ENCODE results near the gene NBEA.
"Not testable (repeated sequence)": the region's sequence is repeated elsewhere in the genome, so short reads cannot be mapped to it uniquely, and the experiment has no call there.

NBEA gene

GRCh38 chr13:34964558-34964957 is 22.5 kb downstream of the NBEA start:
- no peak for DNase-seq

DNA sequence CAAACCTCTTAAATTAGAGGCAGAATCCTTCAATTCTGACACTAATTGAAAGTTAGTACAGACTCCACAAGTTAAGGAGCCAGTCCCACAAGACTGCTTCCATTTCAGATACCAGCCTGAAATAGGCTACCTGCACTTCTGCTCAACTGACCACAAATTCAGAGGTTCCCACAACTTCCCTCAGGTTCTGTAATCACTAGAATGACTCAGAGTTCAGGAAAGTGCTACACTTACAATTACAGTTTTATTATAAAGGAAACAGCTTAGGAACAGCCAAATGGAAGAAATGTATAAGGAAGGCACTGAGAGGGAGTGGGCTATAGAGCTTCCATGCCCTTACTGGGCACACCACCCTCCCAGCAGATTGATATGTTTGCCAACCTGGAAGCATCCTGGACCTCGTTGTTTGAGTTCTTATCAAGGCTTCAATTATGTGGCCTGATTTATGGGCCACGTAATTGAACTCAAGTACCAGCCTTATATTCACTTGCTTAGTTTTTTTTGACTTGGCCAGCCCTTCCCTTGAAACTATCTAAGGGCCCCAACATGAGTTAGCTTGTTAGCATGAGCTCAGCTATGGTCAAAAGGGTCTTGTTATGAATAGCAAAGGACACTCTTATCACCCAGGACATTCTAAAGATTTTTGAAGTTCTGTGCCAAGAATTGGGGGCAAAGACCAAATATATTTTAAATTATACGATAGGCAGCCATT is 25.9 kb downstream of the NBEA start:
- no peak for DNase-seq

DNA sequence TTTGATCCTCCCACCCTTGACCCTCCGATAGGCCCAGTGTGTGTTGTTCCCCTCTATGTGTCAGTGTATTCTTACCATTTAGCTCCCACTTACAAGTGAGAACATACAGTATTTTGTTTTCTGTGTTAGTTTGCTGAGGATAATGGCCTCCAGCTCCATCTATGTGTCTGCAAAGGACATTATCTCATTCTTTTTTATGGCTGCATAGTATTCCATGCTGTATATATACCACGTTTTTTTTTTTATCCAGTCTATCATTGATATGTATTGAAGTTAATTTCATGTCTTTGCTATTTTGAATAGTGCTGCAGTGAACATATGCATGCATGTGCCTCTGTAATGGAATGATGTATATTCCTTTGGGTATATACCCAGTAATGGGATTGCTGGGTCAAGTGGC is 27.5 kb downstream of the NBEA start:
- not testable (repeated sequence) for DNase-seq

GRCh38 chr13:34970961-34971360 is 28.9 kb downstream of the NBEA start:
- no peak for DNase-seq

DNA sequence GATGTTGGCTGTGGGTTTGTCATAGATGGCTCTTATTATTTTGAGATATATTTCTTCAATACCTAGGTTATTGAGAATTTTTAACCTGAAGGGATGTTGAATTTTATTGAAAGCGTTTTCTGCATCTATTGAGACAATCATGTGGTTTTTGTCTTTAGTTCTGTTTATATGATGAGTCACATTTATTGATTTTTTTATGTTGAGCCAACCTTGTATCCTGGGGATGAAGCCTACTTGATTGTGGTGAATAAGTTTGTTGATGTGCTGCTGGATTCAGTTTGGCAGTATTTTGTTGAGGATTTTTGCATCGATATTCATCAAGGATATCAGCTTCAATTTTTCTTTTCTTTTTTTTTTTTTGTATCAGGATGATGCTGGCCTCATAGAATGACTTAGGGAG is 29.4 kb downstream of the NBEA start:
- DNase-seq = no peak

DNA sequence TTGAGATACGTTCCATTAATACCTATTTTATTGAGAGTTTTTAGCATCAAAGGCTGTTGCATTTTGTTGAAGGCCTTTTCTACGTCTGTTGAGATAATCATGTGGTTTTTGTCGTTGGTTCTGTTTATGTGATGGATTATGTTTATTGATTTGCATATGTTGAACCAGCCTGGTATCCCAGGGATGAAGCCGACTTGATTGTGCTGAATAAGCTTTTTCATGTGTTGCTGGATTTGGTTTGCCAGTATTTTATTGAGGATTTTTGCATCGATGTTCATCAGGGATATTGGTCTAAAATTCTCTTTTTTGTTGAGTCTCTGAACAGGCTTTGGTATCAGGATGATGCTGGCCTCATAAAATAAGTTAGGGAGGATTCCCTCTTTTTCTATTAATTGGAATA is 43.1 kb downstream of the NBEA start:
- not testable (repeated sequence) for DNase-seq

- no peak for DNase-seq
Measured at GRCh38 chr13:34988330-34988791, 46.3 kb downstream of the NBEA start.

DNA sequence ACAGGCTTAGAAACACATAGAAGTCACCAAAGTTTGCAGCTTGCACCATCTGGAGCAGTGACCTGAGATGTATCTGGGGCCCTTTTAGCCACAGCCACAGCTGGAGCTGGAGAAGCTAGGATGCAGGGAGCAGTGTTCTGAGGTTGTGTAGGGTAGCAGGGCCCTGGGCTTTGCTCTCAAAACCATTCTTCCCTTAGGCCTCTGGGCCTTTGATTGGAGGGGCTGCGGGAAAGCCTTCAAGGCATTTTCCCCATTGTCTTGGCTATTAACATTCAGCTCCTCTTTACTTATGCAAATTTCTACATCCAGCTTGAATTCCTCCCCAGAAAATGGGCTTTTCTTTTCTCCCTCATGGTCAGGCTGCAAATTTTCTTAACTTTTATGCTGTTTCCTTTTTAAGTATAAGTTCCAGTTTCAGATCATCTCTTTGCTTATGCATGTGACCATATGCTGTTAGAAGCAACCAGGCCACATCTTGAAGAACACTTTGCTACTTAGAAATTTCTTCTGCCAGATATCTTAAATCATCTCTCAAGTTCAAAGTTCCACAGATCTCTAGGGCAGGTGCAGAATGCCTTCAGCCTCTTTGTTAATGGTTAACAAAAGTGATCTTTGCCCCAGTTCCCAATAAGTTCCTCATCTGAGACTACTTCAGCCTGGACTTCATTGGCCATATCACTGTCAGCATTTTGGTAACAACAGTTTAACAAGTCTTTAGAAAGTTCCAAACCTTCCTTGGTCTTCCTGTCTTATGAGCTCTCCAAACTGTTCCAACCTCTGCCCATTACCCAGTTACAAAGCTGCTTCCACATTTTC is 48.5 kb downstream of the NBEA start:
- no peak for DNase-seq

DNA sequence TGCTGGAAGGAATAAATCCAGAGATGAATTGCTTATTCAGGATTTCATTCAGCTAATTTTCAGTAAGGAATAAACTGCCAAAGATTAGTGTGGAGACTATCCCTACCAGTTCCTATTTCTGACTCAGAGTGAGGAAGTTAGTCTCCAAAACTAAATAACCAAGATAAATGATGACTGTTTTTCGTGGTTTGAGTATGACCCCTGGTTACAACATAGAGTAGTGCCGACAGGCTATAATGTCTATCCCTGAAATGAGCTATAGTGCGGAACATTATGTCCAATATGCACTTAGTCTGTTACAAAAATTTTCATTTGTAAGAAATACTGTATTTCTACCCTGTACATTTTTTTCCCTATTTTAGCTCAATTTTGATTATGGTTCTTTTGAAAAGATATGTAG is 51.4 kb downstream of the NBEA start:
- no peak for DNase-seq

DNA sequence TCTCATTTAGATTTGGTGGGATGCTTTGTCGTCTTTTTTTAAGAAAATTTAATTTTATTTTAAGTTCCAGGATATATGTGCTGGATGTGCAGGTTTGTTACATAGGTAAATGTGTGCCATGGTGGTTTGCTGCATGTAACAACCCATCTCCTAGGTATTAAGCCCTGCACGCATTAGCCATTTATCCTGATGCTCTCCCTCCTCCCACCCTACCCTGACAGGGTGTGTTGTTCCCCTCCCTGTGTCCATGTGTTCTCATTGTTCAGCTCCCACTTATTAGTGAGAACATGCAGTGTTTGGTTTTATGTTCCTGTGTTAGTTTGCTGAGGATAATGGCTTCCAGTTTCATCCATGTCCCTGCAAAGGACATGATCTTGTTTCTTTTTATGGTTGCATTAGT is 61.7 kb downstream of the NBEA start:
- DNase-seq = not testable (repeated sequence)

DNA sequence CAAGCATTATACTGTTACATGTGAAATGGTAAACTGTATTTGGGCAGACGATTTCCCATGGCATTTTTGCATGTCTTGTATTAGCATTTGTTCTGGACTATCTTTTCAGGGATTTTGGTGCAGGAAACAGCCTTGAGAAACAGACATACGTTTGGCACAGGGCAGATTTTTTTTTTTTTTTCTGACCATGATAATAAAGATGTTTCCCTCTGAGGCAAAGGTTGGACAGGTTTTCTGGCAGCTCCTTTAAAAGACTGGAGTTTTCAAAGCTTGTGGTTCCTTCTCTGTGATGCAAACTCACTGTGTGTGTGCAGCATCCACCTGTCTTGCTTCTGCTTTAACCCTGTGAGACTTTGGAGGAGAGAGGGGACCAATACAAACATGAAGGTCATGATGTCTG is 63.0 kb downstream of the NBEA start:
- no peak for DNase-seq

- no peak for DNase-seq
Measured at GRCh38 chr13:35014606-35015213, 72.6 kb downstream of the NBEA start.

DNA sequence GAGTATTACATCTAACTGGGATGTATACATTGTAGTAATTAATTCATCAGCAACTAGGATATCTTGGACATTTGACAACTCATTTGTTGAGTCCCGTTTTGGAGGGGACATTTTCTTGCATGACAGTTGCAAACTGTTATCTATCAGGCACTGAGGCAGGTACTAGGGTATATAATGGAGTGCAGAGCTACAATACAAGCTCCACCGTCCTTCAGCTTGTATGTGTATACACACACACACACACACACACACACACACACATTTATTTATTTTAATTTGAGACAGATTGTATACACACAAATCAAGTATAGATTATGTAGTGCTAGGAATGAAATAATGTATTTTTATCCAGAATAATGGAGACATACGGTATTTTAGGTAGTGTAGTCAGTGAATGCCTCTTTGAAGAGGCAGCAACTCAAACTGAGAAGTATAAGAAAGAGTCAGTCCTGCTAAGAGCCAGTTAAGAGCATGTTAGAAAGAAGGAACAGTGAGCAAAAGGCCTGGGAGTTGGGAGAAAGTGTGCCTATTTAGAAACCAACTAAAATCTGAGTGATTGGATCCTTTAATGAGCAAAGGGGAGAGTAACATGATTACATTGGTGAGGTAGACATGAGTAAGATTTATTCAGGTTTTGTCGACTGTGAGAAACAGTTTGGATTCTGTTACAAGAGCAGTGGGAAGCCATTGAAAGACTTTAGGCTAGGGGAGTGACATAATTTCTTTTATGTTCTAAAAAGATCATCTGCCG is 74.5 kb downstream of the NBEA start:
- DNase-seq = no peak

DNA sequence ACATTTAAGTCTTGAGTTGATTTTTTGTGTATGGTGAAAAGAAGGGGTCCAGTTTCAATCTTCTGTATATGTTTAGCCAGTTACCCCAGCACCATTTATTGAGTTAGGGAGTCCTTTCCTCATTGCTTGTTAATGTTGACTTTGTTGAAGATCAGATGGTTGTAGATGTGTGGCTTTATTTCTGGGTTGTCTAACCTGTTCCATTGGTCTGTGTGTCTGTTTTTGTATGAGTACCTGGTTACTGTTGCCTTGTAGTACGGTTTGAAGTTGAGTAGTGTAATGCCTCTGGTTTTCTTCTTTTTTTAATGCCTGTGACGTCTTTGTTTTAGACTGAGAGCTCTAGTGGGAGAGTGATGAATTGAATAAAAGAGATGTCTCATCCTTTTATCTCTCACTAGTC is 83.2 kb downstream of the NBEA start:
- no peak for DNase-seq

- DNase-seq = no peak
Measured at GRCh38 chr13:35028338-35028867, 86.3 kb downstream of the NBEA start.

DNA sequence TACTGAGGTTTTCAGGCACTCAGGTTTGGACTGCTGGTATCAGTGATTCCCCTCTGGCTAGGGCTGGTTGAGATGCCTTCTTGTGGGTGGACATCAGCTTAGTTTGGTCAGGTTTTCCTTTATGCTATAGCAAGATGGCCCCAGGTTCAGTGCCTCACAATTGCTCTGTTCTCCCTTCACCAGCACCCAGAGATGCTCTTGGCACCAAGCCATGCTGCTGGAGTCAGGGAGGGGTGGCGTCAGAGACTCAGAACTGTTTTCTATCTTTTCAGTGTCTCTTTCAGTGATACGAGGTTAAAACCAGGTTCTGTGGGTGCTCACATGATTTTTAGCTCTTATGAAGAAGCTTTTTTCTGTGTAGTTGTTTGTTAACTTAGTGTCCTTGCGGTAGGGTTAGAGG is 96.9 kb downstream of the NBEA start:
- no peak for DNase-seq

GRCh38 chr13:35046587-35046986 is 104.5 kb downstream of the NBEA start:
- DNase-seq = no peak

- no peak for DNase-seq
Measured at GRCh38 chr13:35055705-35056104, 113.6 kb downstream of the NBEA start.

- DNase-seq = no peak
Measured at GRCh38 chr13:35057858-35058257, 115.8 kb downstream of the NBEA start.

DNA sequence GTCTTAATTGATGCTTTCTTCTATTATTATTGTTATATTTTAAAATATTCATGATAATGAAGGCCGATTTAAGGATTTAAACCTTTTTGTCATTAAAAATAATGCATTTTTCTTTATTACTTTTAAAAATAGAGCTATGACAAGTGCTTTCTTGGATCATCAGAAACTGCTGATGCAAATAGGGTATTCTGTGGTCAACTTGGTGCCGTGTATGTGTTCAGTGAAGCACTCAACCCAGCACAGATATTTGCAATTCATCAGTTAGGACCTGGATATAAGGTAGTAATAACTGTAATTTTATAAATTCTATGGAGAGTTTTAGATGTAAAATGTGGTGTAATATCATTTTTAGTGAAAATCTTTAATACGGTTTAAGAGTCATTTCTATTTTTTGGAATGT is 116.5 kb downstream of the NBEA start:
- not testable (repeated sequence) for DNase-seq

- no peak for DNase-seq
Measured at GRCh38 chr13:35086667-35087066, 144.6 kb downstream of the NBEA start.

GRCh38 chr13:35092251-35092650 is 150.2 kb downstream of the NBEA start:
- no peak for DNase-seq

DNA sequence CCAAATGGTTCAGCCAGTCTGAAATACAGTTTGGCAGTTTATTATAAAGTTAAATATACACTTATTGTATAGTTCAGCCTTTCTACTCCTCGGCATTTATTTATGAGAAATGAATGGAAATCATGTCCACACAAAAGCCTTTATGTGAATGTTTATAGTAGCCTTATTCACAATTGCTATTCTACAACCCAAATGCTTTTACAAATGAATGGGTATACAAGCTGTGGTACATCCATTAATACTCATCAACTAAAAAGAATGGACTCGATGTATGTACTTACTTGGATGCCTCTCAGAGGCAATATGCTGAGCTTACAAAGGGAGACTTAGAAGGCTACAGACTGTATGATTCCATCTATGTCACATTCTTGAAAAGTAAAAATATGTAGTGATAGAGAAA is 150.7 kb downstream of the NBEA start:
- no peak for DNase-seq
